Left colon (tissue), 2 donors: ENCODE measurements around the gene ATF6. TPM values are rescaled to one million over a fixed set of nuclear protein-coding genes. Genes with fewer than 3 reads are reported as not detected.

Experiments
- ATAC-seq: fragments of 200-7000 bp; cut with Tn5 transposase; one replicate; pipeline ENCODE4 v1.9.1; 2020; ENCODE audit warnings: mild to moderate bottlenecking, moderate library complexity
- DNase-seq, 2 donors: peaks; one replicate each; pipeline ENCODE4 v3.0.0-alpha.2; 2020
- intact Hi-C, 2 donors: fragments of 100-400 bp; cut with DNase I in 1 of 2; cut with micrococcal nuclease in 1 of 2; formaldehyde crosslinking; loops; one replicate each; pipeline versions ENCODE4 v1.11.2 to v1.14.0; 2022; cut with DNase I, micrococcal nuclease
- total RNA-seq, 2 donors: library from RNA; stranded (reverse); fragmentation: NEBNext Ultra II Directional; extraction: Animal tissue kit (Norgen Biotek cat#: 25700); gene quantifications; one replicate each; pipeline ENCODE4 v1.2.1, GENCODE V29; 2021
- donor health status: DM: no; HTN: no; CAD: no.
- donor health status: DM: yes; HTN: yes; CAD: no.

The ATF6 gene
- total RNA-seq, 2 donors from 2014 or later = 23.8 to 26.1 TPM

GRCh38 chr1:161770250-161770649 lies 4.1 kb downstream of the ATF6 start:
- intact Hi-C loops = no loop called here
- ATAC-seq = no peak
- DNase-seq = no peak

GRCh38 chr1:161771161-161771560 lies 5.0 kb downstream of the ATF6 start:
- no peak for ATAC-seq
- no peak for DNase-seq
- intact Hi-C loops = no loop called here

GRCh38 chr1:161771973-161772372 lies 5.9 kb downstream of the ATF6 start:
- intact Hi-C loops = no loop called here
- no peak for DNase-seq
- ATAC-seq = no peak

GRCh38 chr1:161772397-161772796 lies 6.3 kb downstream of the ATF6 start:
- intact Hi-C loops = no loop called here
- DNase-seq (no peak), ATAC-seq (no peak)

- intact Hi-C loops = no loop called here
- ATAC-seq = no peak
- no peak for DNase-seq
Measured at GRCh38 chr1:161773791-161774190, 7.7 kb downstream of the ATF6 start.

- DNase-seq (no peak), ATAC-seq (no peak)
- intact Hi-C loops = no loop called here
Measured at GRCh38 chr1:161777261-161777660, 11.1 kb downstream of the ATF6 start.

- DNase-seq (no peak), ATAC-seq (no peak)
- intact Hi-C loops = no loop called here
Measured at GRCh38 chr1:161778522-161778921, 12.4 kb downstream of the ATF6 start.

GRCh38 chr1:161779393-161779792 lies 13.3 kb downstream of the ATF6 start:
- no peak for ATAC-seq

GRCh38 chr1:161781995-161782394 lies 15.9 kb downstream of the ATF6 start:
- no peak for DNase-seq
- no peak for ATAC-seq
- intact Hi-C loops = no loop called here

More at GRCh38 chr1:161779393-161779792, 13.3 kb downstream of the ATF6 start:
- intact Hi-C loops = no loop called here
- no peak for DNase-seq

- DNase-seq (no peak), ATAC-seq (no peak)
- intact Hi-C loops = no loop called here
Measured at GRCh38 chr1:161782886-161783285, 16.8 kb downstream of the ATF6 start.

- ATAC-seq (no peak), DNase-seq (no peak)
- intact Hi-C loops = no loop called here
Measured at GRCh38 chr1:161784968-161785367, 18.8 kb downstream of the ATF6 start.

GRCh38 chr1:161787355-161787754 lies 21.2 kb downstream of the ATF6 start:
- DNase-seq (no peak), ATAC-seq (no peak)
- intact Hi-C loops = no loop called here

- DNase-seq (no peak), ATAC-seq (no peak)
- intact Hi-C loops = no loop called here
Measured at GRCh38 chr1:161790587-161791317, 24.6 kb downstream of the ATF6 start.

- no peak for ATAC-seq
- intact Hi-C loops = loop anchor here in 1 of 2 donors (2.0 kb wide), 1 partner anchor 245 kb away; no protein-coding TSS in a partner anchor
- DNase-seq = no peak
Measured at GRCh38 chr1:161791904-161792655, 26.0 kb downstream of the ATF6 start.

- intact Hi-C loops = loop anchor here in 1 of 2 donors (2.0 kb wide), 1 partner anchor 244 kb away; no protein-coding TSS in a partner anchor
Measured at GRCh38 chr1:161792740-161793139, 26.6 kb downstream of the ATF6 start.

GRCh38 chr1:161799792-161800191 lies 33.7 kb downstream of the ATF6 start:
- ATAC-seq (no peak), DNase-seq (no peak)
- intact Hi-C loops = no loop called here

More at GRCh38 chr1:161792740-161793139, 26.6 kb downstream of the ATF6 start:
- ATAC-seq (peak; percentile 67), DNase-seq (no peak)

GRCh38 chr1:161801955-161802354 lies 35.8 kb downstream of the ATF6 start:
- ATAC-seq = no peak
- peak in 1 of 2 donors; percentile 43 for DNase-seq
- intact Hi-C loops = no loop called here

- ATAC-seq (no peak), DNase-seq (no peak)
- intact Hi-C loops = no loop called here
Measured at GRCh38 chr1:161803181-161803580, 37.1 kb downstream of the ATF6 start.

- ATAC-seq = no peak
- intact Hi-C loops = no loop called here
Measured at GRCh38 chr1:161805399-161806197, 39.5 kb downstream of the ATF6 start.

More at GRCh38 chr1:161805399-161806197, 39.5 kb downstream of the ATF6 start:
- no peak for DNase-seq
